Fibroblast of lung (primary cell): Measurements from ENCODE around the gene CCDC73.

Experiments
- EZH2 ChIP-seq: IDR thresholded peaks from 2 replicates; pipeline ENCODE4 v1.5.1; 2012; ENCODE audit warnings: low read length, control low read depth, mild to moderate bottlenecking; ENCODE audit errors: missing control alignments
- TF ChIP-seq, protein P1 (sequence below), 2 donors: IDR thresholded peaks in 1 of 2; conservative IDR thresholded peaks in 1 of 2; 1 replicate in 1 of 2; 2 replicates in 1 of 2; pipeline ENCODE4 v1.5.1; 2011 to 2012; ENCODE audit warnings: low read length in 2 of 2, control low read depth in 1 of 2, inconsistent platforms in 1 of 2, low read depth in 1 of 2, mild to moderate bottlenecking in 1 of 2

DNA sequence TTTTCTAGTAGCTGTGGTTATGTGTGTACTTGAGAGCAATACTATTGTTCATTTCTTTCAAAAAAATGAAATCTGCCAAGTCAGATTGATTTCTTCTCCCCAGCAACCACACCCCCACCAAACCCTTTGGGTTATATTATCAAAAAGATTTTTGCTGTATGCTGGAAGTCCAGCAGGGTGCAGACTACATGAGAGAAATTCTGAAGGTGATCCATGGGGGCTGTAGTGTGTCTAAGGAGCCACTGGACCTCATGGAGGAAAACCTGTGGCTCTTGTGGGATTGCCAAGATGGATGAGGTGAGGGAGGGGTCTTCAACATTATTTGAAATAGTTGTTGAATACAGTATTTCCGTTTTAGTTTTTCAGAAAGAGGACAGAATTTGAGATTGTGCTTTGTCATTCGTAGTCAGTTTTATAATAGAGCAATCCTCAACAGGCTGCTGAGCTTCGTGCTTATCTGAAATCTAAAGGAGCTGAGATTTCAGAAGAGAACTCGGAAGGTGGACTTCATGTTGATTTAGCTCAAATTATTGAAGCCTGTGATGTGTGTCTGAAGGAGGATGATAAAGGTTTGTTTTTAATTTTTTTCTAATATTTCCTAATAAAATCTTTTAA lies 207.8 kb downstream of the CCDC73 start:
- TF ChIP-seq, protein P1, sequence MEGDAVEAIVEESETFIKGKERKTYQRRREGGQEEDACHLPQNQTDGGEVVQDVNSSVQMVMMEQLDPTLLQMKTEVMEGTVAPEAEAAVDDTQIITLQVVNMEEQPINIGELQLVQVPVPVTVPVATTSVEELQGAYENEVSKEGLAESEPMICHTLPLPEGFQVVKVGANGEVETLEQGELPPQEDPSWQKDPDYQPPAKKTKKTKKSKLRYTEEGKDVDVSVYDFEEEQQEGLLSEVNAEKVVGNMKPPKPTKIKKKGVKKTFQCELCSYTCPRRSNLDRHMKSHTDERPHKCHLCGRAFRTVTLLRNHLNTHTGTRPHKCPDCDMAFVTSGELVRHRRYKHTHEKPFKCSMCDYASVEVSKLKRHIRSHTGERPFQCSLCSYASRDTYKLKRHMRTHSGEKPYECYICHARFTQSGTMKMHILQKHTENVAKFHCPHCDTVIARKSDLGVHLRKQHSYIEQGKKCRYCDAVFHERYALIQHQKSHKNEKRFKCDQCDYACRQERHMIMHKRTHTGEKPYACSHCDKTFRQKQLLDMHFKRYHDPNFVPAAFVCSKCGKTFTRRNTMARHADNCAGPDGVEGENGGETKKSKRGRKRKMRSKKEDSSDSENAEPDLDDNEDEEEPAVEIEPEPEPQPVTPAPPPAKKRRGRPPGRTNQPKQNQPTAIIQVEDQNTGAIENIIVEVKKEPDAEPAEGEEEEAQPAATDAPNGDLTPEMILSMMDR (conservative IDR thresholded peaks at IDR 0.05 in 1 of 2, IDR thresholded peaks at IDR 0.05 in 1 of 2; ENCODE audit: low read depth in 1 of 2, low read length in 2 of 2): peak; percentile 29 to 34
- TF ChIP-seq EZH2: no peak
